Progenitor cell of endocrine pancreas (in vitro differentiated cells): ENCODE measurements around the gene ECHDC1. TPM values are rescaled to one million over a fixed set of nuclear protein-coding genes. Genes with fewer than 3 reads are reported as not detected.

ENCODE experiments used
- DNase-seq: peaks from one replicate; pipeline ENCODE4 v3.0.0; 2021; ENCODE audit warnings: low spot score; ENCODE audit not compliant: unreplicated experiment
- H3K27ac Mint-ChIP-seq: 2 replicates; pipeline ENCODE4 v1.8.0; 2021; ENCODE audit warnings: mild to moderate bottlenecking, moderate library complexity, mixed read lengths
- H3K27me3 Mint-ChIP-seq: 2 replicates; pipeline ENCODE4 v1.8.0; 2021; ENCODE audit warnings: mixed read lengths
- H3K36me3 Mint-ChIP-seq: 2 replicates; pipeline ENCODE4 v1.8.0; 2022; ENCODE audit warnings: mixed read lengths; ENCODE audit not compliant: insufficient read depth
- H3K4me1 Mint-ChIP-seq: 2 replicates; pipeline ENCODE4 v1.8.0; 2021; ENCODE audit warnings: low read depth, mixed read lengths
- H3K4me3 Mint-ChIP-seq: 2 replicates; pipeline ENCODE4 v1.8.0; 2021; ENCODE audit warnings: low read depth, mild to moderate bottlenecking, moderate library complexity, mixed read lengths
- H3K9me3 Mint-ChIP-seq: 2 replicates; pipeline ENCODE4 v1.8.0; 2021; ENCODE audit warnings: low read depth, mixed read lengths
- total RNA-seq: library from RNA; stranded (reverse); gene quantifications from 2 replicates; pipeline ENCODE4 v1.2.1, GENCODE V29; 2021
- TF ChIP-seq, protein P1 (sequence below): fragments of 200-600 bp; sonication (generic); IDR thresholded peaks from one replicate; pipeline ENCODE4 v1.5.0; 2021; ENCODE audit warnings: antibody characterized with exemption, mild to moderate bottlenecking; ENCODE audit not compliant: unreplicated experiment

Gene ECHDC1
- total RNA-seq, 1 donor from 2014 or later, result 60.3 TPM

DNA sequence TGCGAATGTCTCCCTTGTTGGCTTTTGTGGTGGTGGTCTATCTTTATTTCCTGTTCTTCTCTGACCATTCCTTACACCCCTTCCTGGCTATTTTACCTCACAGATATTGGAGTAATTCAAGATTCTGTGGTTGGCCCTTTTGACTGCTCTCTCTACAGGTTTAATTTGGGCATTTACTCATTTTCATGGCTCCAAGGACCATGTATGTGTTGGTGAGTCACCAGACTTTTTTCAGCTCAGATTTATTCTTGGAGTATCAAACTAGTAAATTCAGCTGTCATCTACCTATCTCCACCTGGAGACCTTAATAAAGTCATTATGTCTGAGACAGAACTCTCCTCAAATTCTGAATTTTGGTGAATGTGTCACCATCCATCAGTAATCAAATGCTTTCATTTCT is 61.2 kb downstream of the ECHDC1 start:
- Mint-ChIP-seq H3K4me3 (no peak overlapping the region), H3K36me3 (peaks cover 23% of the 10 kb centered on the region), H3K9me3 (no peaks in the 10 kb centered on the region), H3K27ac (no peak overlapping the region), H3K4me1 (no peaks in the 10 kb centered on the region), H3K27me3 (no peaks in the 10 kb centered on the region)
- DNase-seq, result no peak
- TF ChIP-seq, protein P1, sequence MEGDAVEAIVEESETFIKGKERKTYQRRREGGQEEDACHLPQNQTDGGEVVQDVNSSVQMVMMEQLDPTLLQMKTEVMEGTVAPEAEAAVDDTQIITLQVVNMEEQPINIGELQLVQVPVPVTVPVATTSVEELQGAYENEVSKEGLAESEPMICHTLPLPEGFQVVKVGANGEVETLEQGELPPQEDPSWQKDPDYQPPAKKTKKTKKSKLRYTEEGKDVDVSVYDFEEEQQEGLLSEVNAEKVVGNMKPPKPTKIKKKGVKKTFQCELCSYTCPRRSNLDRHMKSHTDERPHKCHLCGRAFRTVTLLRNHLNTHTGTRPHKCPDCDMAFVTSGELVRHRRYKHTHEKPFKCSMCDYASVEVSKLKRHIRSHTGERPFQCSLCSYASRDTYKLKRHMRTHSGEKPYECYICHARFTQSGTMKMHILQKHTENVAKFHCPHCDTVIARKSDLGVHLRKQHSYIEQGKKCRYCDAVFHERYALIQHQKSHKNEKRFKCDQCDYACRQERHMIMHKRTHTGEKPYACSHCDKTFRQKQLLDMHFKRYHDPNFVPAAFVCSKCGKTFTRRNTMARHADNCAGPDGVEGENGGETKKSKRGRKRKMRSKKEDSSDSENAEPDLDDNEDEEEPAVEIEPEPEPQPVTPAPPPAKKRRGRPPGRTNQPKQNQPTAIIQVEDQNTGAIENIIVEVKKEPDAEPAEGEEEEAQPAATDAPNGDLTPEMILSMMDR, result no peak

DNA sequence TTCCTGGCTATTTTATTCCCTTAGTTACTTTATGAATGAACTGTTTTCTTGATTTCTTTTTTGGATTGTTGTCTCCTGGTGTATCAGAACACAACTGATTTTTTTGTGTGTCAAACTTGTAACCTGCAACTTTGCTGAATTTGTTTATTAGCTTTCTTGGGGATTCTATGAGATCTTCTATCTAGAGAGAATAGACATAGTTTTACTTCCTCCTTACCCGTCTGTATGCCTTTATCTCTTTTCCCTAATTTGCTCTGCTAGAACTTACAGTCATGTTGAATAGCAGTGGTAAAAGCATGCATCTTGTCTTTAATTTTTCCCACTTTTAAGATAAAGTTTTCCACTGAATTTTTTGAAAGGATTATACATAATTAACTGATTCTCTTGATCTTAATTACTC is 63.6 kb downstream of the ECHDC1 start:
- H3K4me3 Mint-ChIP-seq, result no peak overlapping the region
- H3K27me3 Mint-ChIP-seq, result no peaks in the 10 kb centered on the region
- no peaks in the 10 kb centered on the region for H3K9me3 Mint-ChIP-seq
- peaks cover 3% of the 10 kb centered on the region for H3K4me1 Mint-ChIP-seq
- TF ChIP-seq, protein P1, result no peak
- no peak for DNase-seq
- no peak overlapping the region for H3K27ac Mint-ChIP-seq
- peaks cover 16% of the 10 kb centered on the region for H3K36me3 Mint-ChIP-seq

DNA sequence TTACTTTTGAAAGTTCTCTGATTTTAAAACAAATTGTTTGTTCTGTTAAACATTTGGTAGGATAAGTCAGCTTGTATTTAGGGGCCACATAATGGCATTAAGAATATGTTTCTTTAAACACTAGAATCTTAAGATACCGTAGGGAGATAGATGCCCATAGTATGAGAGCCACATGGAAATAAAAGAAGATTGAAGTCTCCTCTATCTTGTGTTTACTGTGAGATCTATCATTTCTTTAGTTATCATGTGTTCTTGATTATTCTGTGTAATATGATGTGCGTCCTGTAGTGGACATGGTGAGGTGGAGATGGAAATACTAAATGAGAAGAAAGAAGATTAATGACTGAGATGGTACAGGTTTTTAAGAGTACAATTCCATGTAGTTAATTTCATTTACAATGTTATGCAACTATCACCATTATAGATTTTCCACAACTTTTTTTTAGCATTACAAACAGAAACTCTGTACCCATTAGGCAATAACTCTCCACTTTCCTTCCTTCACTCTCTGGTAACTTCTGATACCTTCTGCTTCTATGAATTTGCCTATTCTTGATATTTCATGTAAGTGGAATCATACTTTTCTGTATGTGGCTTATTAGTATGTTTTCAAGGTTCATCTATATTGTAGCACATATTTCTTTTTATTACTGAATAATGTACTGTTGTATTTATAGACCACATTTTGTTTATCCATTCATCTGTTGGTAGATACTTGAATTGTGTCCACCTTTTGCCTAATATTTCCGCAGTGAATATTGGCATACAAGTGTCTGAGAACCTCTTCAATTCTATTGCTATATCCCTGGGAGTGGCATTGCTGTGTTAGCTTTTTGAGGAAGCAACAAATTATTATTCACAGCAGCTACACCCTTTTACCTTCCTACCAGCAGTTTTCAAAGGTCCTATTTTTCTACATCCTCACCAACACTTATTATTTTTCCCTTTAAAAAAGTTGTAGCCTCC is 65.2 kb downstream of the ECHDC1 start:
- Mint-ChIP-seq H3K4me3 (no peak overlapping the region), H3K27me3 (no peaks in the 10 kb centered on the region), H3K36me3 (peaks cover 9% of the 10 kb centered on the region), H3K9me3 (no peaks in the 10 kb centered on the region), H3K4me1 (peaks cover 6% of the 10 kb centered on the region), H3K27ac (no peak overlapping the region)
- no peak for DNase-seq
- TF ChIP-seq, protein P1, result no peak

DNA sequence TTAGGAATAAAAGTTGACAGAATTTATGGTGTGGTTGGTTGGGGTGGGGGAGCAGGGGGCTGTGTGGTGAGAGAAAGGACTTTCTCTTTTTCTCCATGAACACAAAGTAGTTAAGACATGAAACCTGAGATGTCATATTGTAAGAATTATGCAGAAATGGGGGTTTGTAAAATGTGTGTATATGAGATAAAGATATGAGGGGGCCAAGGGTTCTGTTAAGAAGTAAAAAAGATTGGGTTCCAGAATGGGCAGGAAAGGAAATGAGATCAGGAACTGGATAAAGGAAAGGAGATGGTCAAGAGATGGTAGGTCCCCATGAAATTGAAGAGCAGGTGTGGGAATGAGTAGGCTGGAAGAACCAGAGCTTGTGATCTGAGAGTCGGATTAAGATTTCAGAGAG is 67.1 kb downstream of the ECHDC1 start:
- TF ChIP-seq, protein P1, result no peak
- peaks cover under 1% of the 10 kb centered on the region for H3K36me3 Mint-ChIP-seq
- DNase-seq, result no peak

DNA sequence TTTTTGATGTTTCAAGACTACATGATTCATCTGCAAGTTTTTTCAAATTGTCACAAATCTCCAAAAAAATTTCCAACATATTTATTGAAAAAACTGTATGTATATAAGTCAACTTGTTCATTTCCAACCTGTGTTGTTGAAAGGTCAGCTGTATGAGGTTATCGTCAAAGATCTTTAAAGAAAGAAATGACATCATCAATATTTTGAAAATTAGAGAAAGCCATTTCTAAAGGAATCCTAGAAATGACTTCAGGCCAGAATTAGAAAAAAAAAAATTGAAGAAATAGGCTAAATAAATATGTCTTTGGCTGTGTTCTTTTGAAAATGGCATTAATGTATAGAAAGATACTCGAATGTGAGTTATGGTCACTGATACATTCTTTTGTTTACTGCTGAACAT is 69.9 kb downstream of the ECHDC1 start:
- Mint-ChIP-seq H3K27me3 (no peaks in the 10 kb centered on the region), H3K4me1 (peaks cover 24% of the 10 kb centered on the region), H3K4me3 (no peak overlapping the region), H3K36me3 (peaks cover 6% of the 10 kb centered on the region), H3K27ac (no peak overlapping the region), H3K9me3 (no peaks in the 10 kb centered on the region)
- TF ChIP-seq, protein P1, result no peak
- DNase-seq, result no peak

More for the DNA sequence above, 67.1 kb downstream of the ECHDC1 start:
- Mint-ChIP-seq H3K4me3 (no peak overlapping the region), H3K27me3 (no peaks in the 10 kb centered on the region), H3K27ac (no peak overlapping the region), H3K9me3 (no peaks in the 10 kb centered on the region), H3K4me1 (peaks cover 8% of the 10 kb centered on the region)
